SK-N-SH treated with all-trans-retinoic acid at 6 μM for 48 hours (cell line): ENCODE results near the gene ARID5B.

Source experiments
- ATAC-seq: fragments of 200-7000 bp; cut with Tn5 transposase; 3 replicates; pipeline ENCODE4 v1.9.1; 2020; ENCODE audit warnings: mild to moderate bottlenecking, moderate library complexity
- ARNTL ChIP-seq: fragments of 450-650 bp; formaldehyde crosslinking; IDR thresholded peaks from 2 replicates; pipeline ENCODE4 v1.5.0; 2020; ENCODE audit warnings: low read depth, mild to moderate bottlenecking, moderate library complexity, borderline replicate concordance
- BACH2 ChIP-seq: fragments of 250-450 bp; sonication (Bioruptor Pico); IDR thresholded peaks from 2 replicates; pipeline ENCODE4 v1.9.0; 2021; ENCODE audit warnings: mild to moderate bottlenecking, borderline replicate concordance
- CREB5 ChIP-seq: fragments of 250-450 bp; sonication (Bioruptor Pico); IDR thresholded peaks from 2 replicates; pipeline ENCODE4 v1.5.1; 2020; ENCODE audit warnings: low read depth, mild to moderate bottlenecking, moderate library complexity
- CSDC2 ChIP-seq: fragments of 250-450 bp; sonication (Bioruptor Pico); IDR thresholded peaks from 2 replicates; pipeline ENCODE4 v1.5.0; 2020; ENCODE audit warnings: mild to moderate bottlenecking, moderate library complexity
- CSRNP3 ChIP-seq: fragments of 250-450 bp; sonication (Bioruptor Pico); IDR thresholded peaks from 2 replicates; pipeline ENCODE4 v1.5.1; 2021; ENCODE audit warnings: mild to moderate bottlenecking, moderate library complexity
- ESRRG ChIP-seq: fragments of 250-450 bp; sonication (Bioruptor Pico); IDR thresholded peaks from 2 replicates; pipeline ENCODE4 v1.6.1; 2021; ENCODE audit warnings: mild to moderate bottlenecking
- GLIS3 ChIP-seq: fragments of 250-450 bp; sonication (Bioruptor Pico); IDR thresholded peaks from 2 replicates; pipeline ENCODE4 v1.5.0; 2020; ENCODE audit warnings: mild to moderate bottlenecking, moderate library complexity
- ISL1 ChIP-seq: fragments of 250-450 bp; sonication (Bioruptor Pico); IDR thresholded peaks from 2 replicates; pipeline ENCODE4 v2.1.2; 2022; ENCODE audit warnings: mild to moderate bottlenecking, moderate library complexity
- PATZ1 ChIP-seq: fragments of 250-450 bp; sonication (Bioruptor Pico); IDR thresholded peaks from 2 replicates; pipeline ENCODE4 v1.8.0; 2020; ENCODE audit warnings: mild to moderate bottlenecking, moderate library complexity, borderline replicate concordance
- POU6F1 ChIP-seq: fragments of 250-450 bp; sonication (Bioruptor Pico); IDR thresholded peaks from 2 replicates; pipeline ENCODE4 v1.8.0; 2021; ENCODE audit warnings: low read depth, mild to moderate bottlenecking, moderate library complexity, borderline replicate concordance
- PPARA ChIP-seq: fragments of 250-450 bp; sonication (Bioruptor Pico); IDR thresholded peaks from 2 replicates; pipeline ENCODE4 v1.5.0; 2020; ENCODE audit warnings: mild to moderate bottlenecking, borderline replicate concordance
- RARB ChIP-seq: fragments of 250-450 bp; sonication (Bioruptor Pico); IDR thresholded peaks from 2 replicates; pipeline ENCODE4 v1.8.0; 2021; ENCODE audit warnings: mild to moderate bottlenecking, moderate library complexity
- SNAI2 ChIP-seq: fragments of 250-450 bp; sonication (Bioruptor Pico); IDR thresholded peaks from 2 replicates; pipeline ENCODE4 v1.5.0; 2020; ENCODE audit warnings: mild to moderate bottlenecking, moderate library complexity
- TCF4 ChIP-seq: fragments of 250-450 bp; sonication (Bioruptor Pico); IDR thresholded peaks from 2 replicates; pipeline ENCODE4 v1.8.0; 2021; ENCODE audit warnings: mild to moderate bottlenecking, moderate library complexity, borderline replicate concordance
- TOX ChIP-seq: fragments of 250-450 bp; sonication (Bioruptor Pico); IDR thresholded peaks from 2 replicates; pipeline ENCODE4 v1.8.0; 2021; ENCODE audit warnings: mild to moderate bottlenecking, moderate library complexity, borderline replicate concordance
- TSHZ2 ChIP-seq: fragments of 250-450 bp; sonication (Bioruptor Pico); IDR thresholded peaks from 2 replicates; pipeline ENCODE4 v1.5.0; 2020; ENCODE audit warnings: mild to moderate bottlenecking, moderate library complexity
- ZFP3 ChIP-seq: fragments of 250-450 bp; sonication (Bioruptor Pico); IDR thresholded peaks from 2 replicates; pipeline ENCODE4 v1.5.0; 2020; ENCODE audit warnings: mild to moderate bottlenecking, moderate library complexity
- ZFP30 ChIP-seq: fragments of 450-650 bp; formaldehyde crosslinking; IDR thresholded peaks from 2 replicates; pipeline ENCODE4 v1.5.0; 2022; ENCODE audit warnings: mild to moderate bottlenecking, moderate library complexity
- ZNF565 ChIP-seq: fragments of 450-650 bp; formaldehyde crosslinking; conservative IDR thresholded peaks from 2 replicates; pipeline ENCODE4 v1.5.0; 2020; ENCODE audit warnings: low read depth, mild to moderate bottlenecking, moderate library complexity
- ZNF70 ChIP-seq: fragments of 450-650 bp; formaldehyde crosslinking; IDR thresholded peaks from 2 replicates; pipeline ENCODE4 v1.5.0; 2020; ENCODE audit warnings: mild to moderate bottlenecking, moderate library complexity
- ZNF8 ChIP-seq: fragments of 450-650 bp; formaldehyde crosslinking; IDR thresholded peaks from 2 replicates; pipeline ENCODE4 v1.5.0; 2020; ENCODE audit warnings: mild to moderate bottlenecking, moderate library complexity

ARID5B gene

DNA sequence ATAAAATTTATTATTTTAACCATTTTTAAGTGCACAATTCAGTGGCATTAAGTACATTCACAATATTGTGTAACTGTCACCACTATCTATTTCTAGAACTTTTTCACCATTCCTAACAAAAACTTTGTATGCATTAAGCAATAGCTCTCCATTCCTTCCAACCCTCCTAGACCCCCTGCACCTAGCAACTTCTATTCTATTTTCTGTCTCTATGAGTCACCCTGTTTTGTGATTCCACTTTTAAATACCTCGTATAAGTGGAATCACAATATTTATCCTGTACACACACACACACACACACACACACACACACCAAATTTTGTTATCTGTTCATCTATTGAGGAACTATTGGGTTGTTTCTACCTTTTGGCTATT is 89.2 kb downstream of the ARID5B start:
- no peak for TF ChIP-seq BACH2 (CRISPR knock-in tag)
- no peak for TF ChIP-seq SNAI2
- no peak for TF ChIP-seq TSHZ2 (CRISPR knock-in tag)
- TF ChIP-seq RARB (CRISPR knock-in tag) = no peak
- no peak for TF ChIP-seq CREB5
- no peak for TF ChIP-seq CSRNP3 (CRISPR knock-in tag)
- TF ChIP-seq ZFP30 (CRISPR knock-in tag) = no peak
- no peak for TF ChIP-seq ZNF70 (CRISPR knock-in tag)
- no peak for TF ChIP-seq TOX (CRISPR knock-in tag)
- no peak for TF ChIP-seq POU6F1
- TF ChIP-seq PPARA = no peak
- no peak for TF ChIP-seq ZNF8
- TF ChIP-seq, all 23 proteins: peak for 0
- ATAC-seq = no peak

- no peak for TF ChIP-seq PPARA
- TF ChIP-seq ZNF8 = no peak
- TF ChIP-seq ISL1 (CRISPR knock-in tag) = no peak
- no peak for TF ChIP-seq BACH2 (CRISPR knock-in tag)
- TF ChIP-seq TSHZ2 (CRISPR knock-in tag) = no peak
- TF ChIP-seq GLIS3 (CRISPR knock-in tag) = no peak
- no peak for TF ChIP-seq ZFP30 (CRISPR knock-in tag)
- no peak for TF ChIP-seq ZNF70 (CRISPR knock-in tag)
- no peak for TF ChIP-seq TCF4
- TF ChIP-seq ZNF565 (CRISPR knock-in tag) = no peak
- TF ChIP-seq PATZ1 (CRISPR knock-in tag) = no peak
- TF ChIP-seq SNAI2 = no peak
- no peak for TF ChIP-seq ARNTL (CRISPR knock-in tag)
- no peak for TF ChIP-seq CSDC2 (CRISPR knock-in tag)
- no peak for TF ChIP-seq ZFP3 (CRISPR knock-in tag)
- TF ChIP-seq ESRRG (CRISPR knock-in tag) = no peak
- TF ChIP-seq CREB5 = no peak
- no peak for TF ChIP-seq POU6F1
- no peak for TF ChIP-seq CSRNP3 (CRISPR knock-in tag)
- no peak for TF ChIP-seq RARB (CRISPR knock-in tag)
- ATAC-seq = no peak
Measured at GRCh38 chr10:61991166-61991565, 89.7 kb downstream of the ARID5B start.
